ENCODE results near the gene AKT3. TPM values are rescaled to one million over a fixed set of nuclear protein-coding genes. Genes with fewer than 3 reads are reported as not detected.

The AKT3 gene
- total RNA-seq, 4 donors from 2014 or later: 42.2 to 66.5 (median 60.0) TPM

DNA sequence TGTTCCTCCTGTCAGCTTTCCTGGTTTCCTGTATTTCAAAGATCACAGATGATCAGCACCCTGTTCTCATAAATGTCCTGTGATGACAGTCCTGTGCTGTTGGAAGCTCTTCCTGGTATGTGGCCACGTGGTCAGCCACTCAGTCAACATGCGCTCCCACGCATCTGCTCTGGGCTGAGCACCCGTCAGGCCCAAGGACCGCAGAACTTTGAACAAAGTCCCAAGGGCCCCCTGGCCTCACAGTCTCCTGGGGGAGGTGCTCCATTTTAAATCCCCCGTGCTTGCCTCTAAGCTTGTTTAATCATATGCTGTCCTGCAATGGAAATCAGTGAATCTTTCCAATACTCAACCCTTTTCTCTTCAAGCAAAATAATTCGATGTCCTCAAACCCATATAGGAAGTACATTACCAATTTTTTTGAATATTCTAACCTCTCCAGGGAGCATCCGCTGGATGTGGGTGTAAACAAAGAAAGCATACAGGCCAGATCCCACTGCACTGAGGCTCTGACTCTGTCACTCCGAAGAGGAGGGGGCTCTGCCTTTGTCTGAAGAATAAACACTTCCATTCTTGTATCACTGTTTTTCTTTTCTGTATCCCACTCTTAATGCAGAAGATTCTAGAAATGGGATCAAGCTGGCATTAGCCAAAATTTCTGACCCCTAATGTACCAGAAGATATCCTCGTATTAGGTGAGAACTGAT is 343.9 kb downstream of the AKT3 start:
- TF ChIP-seq CTCF (IDR thresholded peaks at IDR 0.05; ENCODE audit: low read depth): no peak

DNA sequence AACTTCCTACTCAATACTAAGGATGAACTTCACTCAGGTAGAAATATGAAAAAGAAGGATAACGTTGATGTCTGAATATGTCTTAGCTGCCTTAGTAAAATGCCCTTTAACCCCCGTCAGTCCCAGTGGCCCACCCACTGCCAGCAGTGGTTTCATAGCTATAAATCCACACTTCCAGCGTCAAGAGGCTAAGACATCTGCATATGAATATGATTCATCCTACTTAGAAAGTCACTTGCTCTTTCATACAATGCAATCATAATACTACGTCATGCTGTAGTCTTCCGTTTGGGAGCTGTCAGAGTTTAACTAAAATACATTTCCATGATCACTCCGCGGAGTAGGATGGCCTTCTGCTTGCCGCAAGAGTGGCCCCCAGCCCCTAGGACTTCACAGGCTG is 346.9 kb downstream of the AKT3 start:
- no peak for TF ChIP-seq CTCF (IDR thresholded peaks at IDR 0.05; ENCODE audit: low read depth)

GRCh38 chr1:243501002-243501401 is 349.0 kb downstream of the AKT3 start:
- no peak for TF ChIP-seq CTCF (IDR thresholded peaks at IDR 0.05; ENCODE audit: low read depth)

GRCh38 chr1:243500512-243500911 is 349.5 kb downstream of the AKT3 start:
- TF ChIP-seq CTCF (IDR thresholded peaks at IDR 0.05; ENCODE audit: low read depth): no peak

DNA sequence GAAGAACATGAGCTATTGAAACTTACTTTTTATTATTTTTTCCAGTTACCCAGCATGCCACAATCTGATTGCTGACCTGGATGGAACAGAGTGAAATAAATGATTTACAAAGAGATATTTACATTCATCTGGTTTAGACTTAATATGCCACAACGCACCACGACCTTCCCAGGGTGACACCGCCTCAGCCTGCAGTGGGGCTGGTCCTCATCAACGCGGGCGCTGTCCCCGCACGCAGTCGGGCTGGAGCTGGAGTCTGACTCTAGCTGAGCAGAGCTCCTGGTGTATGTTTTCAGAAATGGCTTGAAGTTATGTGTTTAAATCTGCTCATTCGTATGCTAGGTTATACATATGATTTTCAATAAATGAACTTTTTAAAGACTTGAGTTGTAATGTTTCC is 350.3 kb downstream of the AKT3 start:
- no peak for TF ChIP-seq CTCF (IDR thresholded peaks at IDR 0.05; ENCODE audit: low read depth)

- no peak for TF ChIP-seq CTCF (IDR thresholded peaks at IDR 0.05; ENCODE audit: low read depth)
These were observed 350.8 kb downstream of the AKT3 start for GRCh38 chr1:243499248-243499647.

GRCh38 chr1:243497939-243498681 is 351.9 kb downstream of the AKT3 start:
- TF ChIP-seq CTCF (IDR thresholded peaks at IDR 0.05; ENCODE audit: low read depth): no peak
